Measurements from ENCODE around the gene GET4. TPM values are rescaled to one million over a fixed set of nuclear protein-coding genes. Genes with fewer than 3 reads are reported as not detected.
A peak's percentile ranks its signal among the peaks of the same experiment; 100 is the strongest.

GET4 gene
- total and polyA plus RNA-seq, 2 experiments from 2014 or later, result 48.3 to 102 TPM

DNA sequence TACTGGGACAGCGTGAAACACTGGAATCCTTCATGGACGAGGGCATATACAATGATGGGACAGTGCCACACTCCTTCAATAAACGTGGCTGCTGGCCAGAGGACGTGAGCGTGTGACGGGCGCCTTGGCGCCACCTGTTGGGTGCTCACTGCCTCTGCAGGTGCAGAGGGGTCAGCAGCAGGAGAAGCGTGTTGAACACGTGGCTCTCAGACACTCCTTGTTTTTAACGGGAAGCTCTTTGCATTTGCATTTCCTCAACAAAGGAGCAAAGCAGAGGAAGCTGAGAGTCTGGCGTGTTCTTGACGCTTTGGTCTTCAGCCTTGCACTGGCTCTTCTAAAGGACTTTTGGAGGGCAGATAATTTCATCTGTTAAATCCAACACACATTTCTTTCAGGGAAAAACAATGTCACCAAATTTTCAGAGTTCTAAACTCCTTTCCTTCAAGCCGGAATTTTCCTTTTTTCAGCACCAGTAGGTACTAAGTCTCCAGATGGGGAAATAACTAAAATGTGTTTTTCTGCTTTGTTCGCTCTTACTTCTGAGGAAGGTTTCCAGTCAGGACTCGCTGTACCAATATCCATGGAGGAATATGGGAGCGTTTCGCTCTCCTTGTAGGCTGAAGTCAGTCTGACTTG is 2.9 kb upstream of the GET4 start:
- peaks cover 6% of the 10 kb centered on the region for H4K20me1 ChIP-seq (ENCODE audit: insufficient read depth, poor library complexity, severe bottlenecking)
- H3K9me2 ChIP-seq (replicated peaks; ENCODE audit: insufficient read depth), result no peaks in the 10 kb centered on the region
- DNase-seq (ENCODE audit: low spot score), result peak; percentile 91
- WGBS (ENCODE audit: low lambda C conversion rate, missing lambda C conversion rate), result 37% methylated on average over 18 of the region's 18 CpGs
- H3K27ac ChIP-seq, result peak overlapping the region; percentile 98
- no peaks in the 10 kb centered on the region for H3K9me3 ChIP-seq (ENCODE audit: low read depth)
- peak overlapping the region; percentile 55 for H3K4me2 ChIP-seq
- TF ChIP-seq, protein P1, sequence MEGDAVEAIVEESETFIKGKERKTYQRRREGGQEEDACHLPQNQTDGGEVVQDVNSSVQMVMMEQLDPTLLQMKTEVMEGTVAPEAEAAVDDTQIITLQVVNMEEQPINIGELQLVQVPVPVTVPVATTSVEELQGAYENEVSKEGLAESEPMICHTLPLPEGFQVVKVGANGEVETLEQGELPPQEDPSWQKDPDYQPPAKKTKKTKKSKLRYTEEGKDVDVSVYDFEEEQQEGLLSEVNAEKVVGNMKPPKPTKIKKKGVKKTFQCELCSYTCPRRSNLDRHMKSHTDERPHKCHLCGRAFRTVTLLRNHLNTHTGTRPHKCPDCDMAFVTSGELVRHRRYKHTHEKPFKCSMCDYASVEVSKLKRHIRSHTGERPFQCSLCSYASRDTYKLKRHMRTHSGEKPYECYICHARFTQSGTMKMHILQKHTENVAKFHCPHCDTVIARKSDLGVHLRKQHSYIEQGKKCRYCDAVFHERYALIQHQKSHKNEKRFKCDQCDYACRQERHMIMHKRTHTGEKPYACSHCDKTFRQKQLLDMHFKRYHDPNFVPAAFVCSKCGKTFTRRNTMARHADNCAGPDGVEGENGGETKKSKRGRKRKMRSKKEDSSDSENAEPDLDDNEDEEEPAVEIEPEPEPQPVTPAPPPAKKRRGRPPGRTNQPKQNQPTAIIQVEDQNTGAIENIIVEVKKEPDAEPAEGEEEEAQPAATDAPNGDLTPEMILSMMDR (IDR thresholded peaks at IDR 0.05; ENCODE audit: poor library complexity), result peak; percentile 97
- TF ChIP-seq EZH2 (IDR thresholded peaks at IDR 0.05; ENCODE audit: borderline replicate concordance), result no peak
- no peak for TF ChIP-seq EZH2phosphoT487 (IDR thresholded peaks at IDR 0.05; ENCODE audit: low read depth, severe bottlenecking, unreplicated experiment)
- H3K4me3 ChIP-seq, result no peak overlapping the region
- no peaks in the 10 kb centered on the region for H3K36me3 ChIP-seq (replicated peaks; ENCODE audit: insufficient read depth, low read depth)
- no peaks in the 10 kb centered on the region for H3K27me3 ChIP-seq
- peaks cover 17% of the 10 kb centered on the region for H3K4me1 ChIP-seq (ENCODE audit: insufficient read depth)
- H2AFZ ChIP-seq, result no peak overlapping the region
- H3K79me2 ChIP-seq, result peaks cover 10% of the 10 kb centered on the region

DNA sequence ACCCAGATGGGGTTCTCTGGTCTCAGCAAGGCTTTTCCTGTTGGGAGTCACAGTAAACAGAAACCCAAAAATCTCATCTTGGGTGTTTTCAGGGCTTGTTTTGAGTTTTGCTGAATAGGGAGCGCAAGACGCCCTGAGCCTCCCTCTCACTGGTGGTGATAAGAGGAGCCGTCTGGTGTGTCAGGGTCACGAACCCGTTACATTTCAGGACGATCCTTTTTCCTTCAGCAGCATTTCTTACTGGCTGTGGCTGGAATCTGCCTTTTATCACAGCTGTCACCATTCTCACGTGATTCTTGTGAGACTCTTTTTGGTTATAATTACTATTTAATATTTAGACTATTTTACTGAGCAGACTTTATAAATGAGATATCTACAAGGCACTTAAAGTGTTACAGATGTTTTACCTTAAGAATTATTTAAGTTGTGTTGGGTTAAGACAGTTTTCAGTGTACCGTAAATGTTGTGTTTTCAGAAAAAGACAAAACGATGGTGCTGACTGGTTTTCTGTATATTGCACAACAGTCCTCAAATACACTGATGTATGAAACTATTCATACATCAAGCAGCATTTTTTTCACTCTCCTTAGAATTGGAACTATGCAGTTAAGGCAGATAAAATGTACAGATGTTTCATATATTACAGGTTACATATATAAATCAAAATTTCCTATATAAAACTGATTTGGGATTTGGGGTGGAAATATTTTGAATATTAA is 2.2 kb upstream of the GET4 start:
- TF ChIP-seq, protein P1 (IDR thresholded peaks at IDR 0.05; ENCODE audit: poor library complexity), result no peak
- TF ChIP-seq EZH2phosphoT487 (IDR thresholded peaks at IDR 0.05; ENCODE audit: low read depth, severe bottlenecking, unreplicated experiment), result no peak
- TF ChIP-seq EZH2 (IDR thresholded peaks at IDR 0.05; ENCODE audit: borderline replicate concordance), result no peak
- Histone ChIP-seq H2AFZ (no peak overlapping the region), H3K36me3 (replicated peaks; ENCODE audit: insufficient read depth, low read depth) (no peaks in the 10 kb centered on the region), H3K27me3 (no peaks in the 10 kb centered on the region), H3K4me2 (peak overlapping the region; percentile 55), H3K4me1 (ENCODE audit: insufficient read depth) (peaks cover 24% of the 10 kb centered on the region), H3K4me3 (no peak overlapping the region), H3K27ac (peak overlapping the region; percentile 98), H3K9me3 (ENCODE audit: low read depth) (no peaks in the 10 kb centered on the region), H4K20me1 (ENCODE audit: insufficient read depth, poor library complexity, severe bottlenecking) (peaks cover 13% of the 10 kb centered on the region), H3K9me2 (replicated peaks; ENCODE audit: insufficient read depth) (no peaks in the 10 kb centered on the region), H3K79me2 (peaks cover 17% of the 10 kb centered on the region)
- WGBS (ENCODE audit: low lambda C conversion rate, missing lambda C conversion rate), result 57% methylated on average over 9 of the region's 9 CpGs
- DNase-seq (ENCODE audit: low spot score), result peak; percentile 66

DNA sequence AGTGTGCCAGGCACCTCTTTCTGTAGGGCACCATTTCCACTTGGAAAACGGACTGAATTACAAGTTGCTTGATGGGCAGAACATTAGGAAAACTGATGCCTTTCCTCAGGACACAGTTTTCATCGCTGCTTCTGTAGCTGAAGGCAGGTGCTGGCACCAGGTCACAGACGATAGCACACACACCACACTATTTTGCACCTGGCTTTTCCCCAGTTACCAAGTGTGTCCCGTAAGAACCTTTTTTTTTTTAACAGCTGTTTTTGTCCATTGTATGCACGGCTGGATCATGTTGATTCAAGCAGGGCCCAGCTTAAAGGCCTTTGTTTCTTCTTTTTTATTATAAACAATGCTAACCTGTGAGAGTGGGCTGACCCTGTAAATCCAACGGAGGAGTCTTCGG is 1.3 kb upstream of the GET4 start:
- Histone ChIP-seq H3K79me2 (peaks cover 26% of the 10 kb centered on the region), H3K4me1 (ENCODE audit: insufficient read depth) (peaks cover 25% of the 10 kb centered on the region), H4K20me1 (ENCODE audit: insufficient read depth, poor library complexity, severe bottlenecking) (peaks cover 22% of the 10 kb centered on the region), H2AFZ (no peak overlapping the region), H3K9me3 (ENCODE audit: low read depth) (no peaks in the 10 kb centered on the region), H3K36me3 (replicated peaks; ENCODE audit: insufficient read depth, low read depth) (no peaks in the 10 kb centered on the region), H3K4me3 (no peak overlapping the region), H3K27ac (peak overlapping the region; percentile 98), H3K27me3 (no peaks in the 10 kb centered on the region), H3K4me2 (peak overlapping the region; percentile 87), H3K9me2 (replicated peaks; ENCODE audit: insufficient read depth) (no peaks in the 10 kb centered on the region)
- WGBS (ENCODE audit: low lambda C conversion rate, missing lambda C conversion rate), result 79% methylated on average over 7 of the region's 7 CpGs
- TF ChIP-seq, protein P1 (IDR thresholded peaks at IDR 0.05; ENCODE audit: poor library complexity), result no peak
- TF ChIP-seq EZH2phosphoT487 (IDR thresholded peaks at IDR 0.05; ENCODE audit: low read depth, severe bottlenecking, unreplicated experiment), result no peak
- no peak for DNase-seq (ENCODE audit: low spot score)

Measured in hepatocyte (in vitro differentiated cells).